NCI-H2029 (cell line): ENCODE results near the gene C4orf50.
"Not testable (repeated sequence)": the region's sequence is repeated elsewhere in the genome, so short reads cannot be mapped to it uniquely, and the experiment has no call there.

Experiments used
- DNase-seq: peaks from one replicate; lab custom pipeline; 2025; lab: John Stamatoyannopoulos, UW

Gene C4orf50

DNA sequence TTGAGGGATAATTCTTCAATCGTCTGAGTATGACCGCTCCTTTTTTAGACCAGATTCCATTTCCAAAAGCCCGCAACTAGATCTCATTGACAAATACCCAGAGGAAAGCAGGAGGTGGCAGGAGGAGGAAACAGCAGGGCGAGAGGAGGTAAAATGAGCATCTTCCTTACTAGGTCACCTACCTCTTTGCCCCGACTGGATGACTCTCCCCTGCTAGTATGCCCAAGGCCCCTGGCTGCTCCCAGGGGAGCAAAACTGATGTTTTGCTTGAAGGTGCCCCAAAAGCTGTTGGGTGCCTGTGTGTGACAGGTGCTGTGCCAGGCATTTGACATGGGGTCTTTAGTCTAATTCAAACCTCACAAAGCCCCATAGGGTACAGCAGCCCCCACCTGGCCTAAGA is 48.9 kb downstream of the C4orf50 start:
- no peak for DNase-seq

DNA sequence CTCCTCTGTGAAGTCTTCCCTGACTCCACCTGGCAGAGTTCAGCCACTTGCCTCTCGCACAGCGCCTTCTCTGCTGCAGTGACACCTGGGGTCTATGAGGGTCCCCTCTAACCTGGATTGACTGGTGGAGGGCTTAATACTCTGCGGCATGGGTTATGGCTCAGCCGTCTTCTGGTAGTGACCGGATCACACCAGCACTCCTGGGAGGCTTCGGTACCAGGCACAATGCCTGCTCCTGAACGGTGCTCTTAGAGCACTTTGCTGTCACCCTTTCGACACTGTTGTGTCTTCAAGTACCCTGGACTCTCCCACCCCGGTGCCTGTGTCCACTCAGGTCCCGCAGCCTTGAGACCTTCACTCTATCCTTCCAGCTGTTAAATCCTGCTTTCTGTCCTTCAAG is 50.0 kb downstream of the C4orf50 start:
- DNase-seq: no peak

DNA sequence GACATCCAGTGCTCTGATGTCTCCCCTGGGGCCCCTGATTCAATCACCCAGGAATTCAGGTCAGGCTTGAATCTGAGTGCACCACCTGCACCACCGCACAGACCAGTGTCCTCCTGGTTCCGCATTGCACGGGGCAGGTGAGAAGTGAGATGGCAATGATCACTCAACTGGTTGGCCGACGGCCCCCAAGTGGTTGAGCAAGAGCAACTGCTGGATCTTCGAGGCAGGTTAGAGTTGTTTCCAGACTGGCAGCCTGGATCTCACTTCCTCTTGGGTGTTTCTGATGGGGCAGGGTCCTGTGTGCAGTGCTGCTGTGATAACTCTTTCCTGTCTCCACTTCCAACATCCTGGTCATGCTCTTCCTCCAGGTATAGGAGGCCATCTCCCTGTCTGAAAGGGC is 50.4 kb downstream of the C4orf50 start:
- no peak for DNase-seq

DNA sequence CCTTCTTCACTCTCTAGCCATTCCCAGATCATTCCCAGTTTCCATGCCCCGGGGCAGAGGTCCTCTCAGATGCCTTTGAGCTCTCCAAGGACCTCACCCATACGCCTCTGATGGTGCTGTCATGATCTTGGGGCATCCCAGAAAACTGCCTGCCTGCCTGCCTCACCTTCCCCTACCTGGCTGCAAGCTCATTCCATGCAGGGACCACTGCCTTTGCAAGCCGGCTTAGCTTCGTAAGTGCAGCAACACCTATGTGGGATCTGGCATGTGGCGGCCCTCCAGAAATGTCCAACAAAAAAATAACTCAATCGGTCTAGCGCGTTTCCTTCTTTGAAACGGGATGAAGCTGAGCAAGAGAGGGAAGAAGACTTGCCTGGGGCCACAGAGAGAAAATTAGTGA is 53.0 kb downstream of the C4orf50 start:
- no peak for DNase-seq

DNA sequence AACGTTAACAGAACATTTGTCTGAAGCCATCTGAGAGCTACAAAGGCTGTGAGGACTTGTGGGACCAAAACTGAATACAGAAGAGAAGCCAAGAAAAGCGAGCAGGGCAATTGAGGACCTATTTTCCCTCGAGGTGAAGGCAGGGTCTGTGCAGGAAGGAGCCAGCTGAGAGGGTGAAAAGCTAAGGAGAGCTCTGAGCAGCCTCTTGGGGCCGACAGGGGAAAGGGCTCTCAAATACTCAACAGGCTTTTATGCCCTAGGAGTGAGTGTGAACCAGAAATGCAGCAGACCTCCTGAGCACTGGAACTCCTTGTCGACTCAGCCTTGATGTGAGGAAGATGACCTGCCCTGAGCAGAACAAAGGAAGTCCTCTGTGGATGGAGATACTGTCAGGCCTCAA is 54.2 kb downstream of the C4orf50 start:
- DNase-seq: no peak

DNA sequence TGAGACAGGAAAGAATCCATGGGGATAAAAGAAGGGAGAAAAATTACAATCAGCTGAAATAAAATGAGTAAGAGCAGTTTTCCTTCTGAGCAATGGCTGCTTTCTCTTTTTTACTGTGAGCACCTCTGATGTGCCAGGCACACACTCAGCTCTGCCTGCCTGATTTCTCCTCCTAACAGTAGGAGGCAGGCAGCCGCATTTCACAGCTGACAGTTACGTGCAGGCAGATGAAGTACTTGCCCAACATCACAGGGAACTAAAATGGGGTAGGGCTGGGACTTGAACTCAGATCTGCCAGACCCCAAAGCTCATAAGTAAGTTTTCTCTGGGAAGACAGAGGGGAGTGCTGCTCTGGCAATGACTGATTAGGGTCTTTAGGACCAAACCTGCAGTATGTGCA is 54.6 kb downstream of the C4orf50 start:
- DNase-seq: no peak

DNA sequence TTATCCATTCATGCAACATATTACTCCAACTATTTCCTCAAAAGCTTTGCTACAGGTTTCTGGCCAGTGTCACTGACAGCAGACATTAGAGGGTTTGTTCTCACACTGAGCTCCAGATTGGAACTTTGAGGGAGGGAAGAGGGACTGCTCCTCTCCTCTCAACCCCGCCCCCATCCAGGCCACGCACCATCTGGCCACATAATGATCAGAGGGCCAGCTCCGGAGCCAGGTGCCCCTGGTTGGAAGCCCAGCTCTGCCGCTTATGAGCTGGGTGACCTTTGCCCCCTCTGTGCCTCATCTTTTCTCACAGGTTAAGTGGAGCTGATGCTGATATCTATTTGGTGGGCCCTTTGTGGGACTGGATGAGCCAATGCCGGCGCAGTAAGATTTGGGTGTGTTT is 55.8 kb downstream of the C4orf50 start:
- no peak for DNase-seq

DNA sequence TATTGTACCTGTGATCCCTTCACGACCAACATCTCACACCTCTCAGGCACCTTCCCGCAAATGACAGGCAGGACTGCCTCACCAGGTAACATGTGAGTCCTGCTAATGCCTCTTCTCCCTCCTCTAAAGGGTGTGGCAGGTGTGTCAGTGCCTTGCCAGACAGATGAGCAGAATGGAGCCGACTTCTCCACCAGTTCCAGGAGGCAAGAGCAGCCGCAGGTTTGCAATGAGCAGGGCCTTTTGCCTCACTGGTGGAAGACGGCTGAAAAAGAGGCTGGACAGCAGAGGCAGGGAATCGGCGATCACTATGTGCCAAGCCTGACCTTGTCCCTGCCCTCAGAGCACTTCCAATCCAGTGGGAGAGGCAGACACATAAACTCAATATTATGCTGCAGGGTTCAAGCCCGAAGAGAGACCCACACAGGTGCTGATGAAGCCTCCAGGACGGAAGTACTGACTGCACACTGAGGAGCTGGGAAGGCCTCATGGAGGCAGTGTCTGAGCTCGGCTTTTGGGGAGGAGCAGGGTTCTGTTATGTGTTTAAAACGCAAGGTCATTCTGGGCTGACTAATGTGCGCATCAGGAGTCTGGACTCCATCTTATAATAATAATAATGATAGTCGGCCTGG is 57.9 kb downstream of the C4orf50 start:
- DNase-seq: no peak

DNA sequence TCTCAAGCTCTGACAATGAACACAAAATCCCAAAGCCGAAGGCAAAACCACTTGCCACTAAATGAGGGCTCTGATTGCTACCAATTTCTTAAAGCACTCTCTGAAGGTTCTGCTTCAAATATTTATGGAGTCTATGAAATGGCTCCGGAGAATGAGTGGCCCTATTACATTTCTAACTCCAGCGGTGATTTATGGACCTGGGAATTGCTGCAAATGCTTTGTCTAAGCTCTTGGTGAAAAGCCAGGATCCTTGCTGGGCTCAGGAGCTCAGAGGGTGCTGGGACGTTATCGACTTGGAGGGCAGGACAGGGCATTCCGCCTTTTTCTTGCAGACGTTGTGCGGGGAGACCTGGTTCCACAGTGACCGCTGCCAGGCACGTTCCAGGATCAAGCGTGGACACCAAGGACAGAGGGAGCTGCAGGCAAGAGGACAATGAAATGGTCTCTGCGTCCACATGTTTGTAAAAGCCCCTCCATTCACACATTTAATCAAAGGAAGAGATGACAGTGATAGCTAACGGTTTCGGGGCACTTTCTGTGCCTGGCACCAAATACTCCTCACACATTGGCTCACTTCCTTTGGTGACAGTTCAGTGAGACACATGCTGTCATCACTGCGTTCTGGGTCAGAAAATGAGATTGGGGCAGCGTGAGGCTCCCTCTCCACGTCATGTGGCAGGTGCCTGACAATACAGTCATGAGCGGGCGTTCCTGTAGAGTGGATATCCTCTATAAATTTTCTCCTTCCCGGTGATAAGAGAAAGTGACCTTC is 58.8 kb downstream of the C4orf50 start:
- no peak for DNase-seq

DNA sequence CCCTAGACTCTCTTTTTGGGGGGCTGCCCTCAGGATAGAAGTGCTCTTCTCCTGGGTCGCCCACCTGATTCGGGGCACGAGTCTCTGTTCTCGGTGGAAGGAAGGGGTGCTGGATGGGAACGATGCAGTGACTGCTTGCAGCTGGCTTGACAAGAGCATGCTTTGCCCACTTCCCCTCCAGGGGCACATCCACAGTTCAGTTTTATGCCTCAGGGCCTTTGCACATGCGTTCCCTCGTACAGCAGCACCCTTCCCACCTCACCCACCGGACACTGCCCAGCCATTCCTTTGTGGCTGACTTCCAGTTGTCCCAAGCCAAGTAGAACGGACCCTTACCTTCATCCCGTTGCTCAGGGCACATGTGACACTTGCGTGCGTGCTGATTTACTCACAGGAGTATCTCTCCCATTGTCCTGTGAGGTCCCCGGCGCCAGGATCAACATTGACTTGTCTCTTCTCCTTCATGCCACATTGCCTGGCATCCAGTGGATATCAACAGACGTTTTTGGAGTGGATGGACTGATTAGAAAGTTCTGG is 60.0 kb downstream of the C4orf50 start:
- no peak for DNase-seq

DNA sequence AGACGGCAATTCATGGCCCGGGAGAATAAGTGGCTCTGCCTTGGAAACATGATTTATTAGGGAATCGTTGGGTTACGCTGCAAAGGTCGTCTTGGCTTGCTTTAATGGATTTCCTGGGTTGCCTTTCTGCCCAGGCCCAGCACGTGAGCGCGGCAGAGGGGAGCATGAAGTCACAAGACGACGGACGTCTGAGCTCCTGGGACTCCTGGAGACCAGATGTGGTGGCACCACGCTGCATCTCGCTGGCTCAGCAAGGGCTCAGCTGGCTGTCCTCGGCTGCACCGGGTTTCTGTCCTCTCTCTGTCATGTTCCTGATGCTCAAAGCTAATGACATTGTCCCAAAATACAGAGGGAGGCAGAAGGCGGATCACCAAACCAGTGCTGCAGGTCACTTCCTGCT is 61.2 kb downstream of the C4orf50 start:
- no peak for DNase-seq

DNA sequence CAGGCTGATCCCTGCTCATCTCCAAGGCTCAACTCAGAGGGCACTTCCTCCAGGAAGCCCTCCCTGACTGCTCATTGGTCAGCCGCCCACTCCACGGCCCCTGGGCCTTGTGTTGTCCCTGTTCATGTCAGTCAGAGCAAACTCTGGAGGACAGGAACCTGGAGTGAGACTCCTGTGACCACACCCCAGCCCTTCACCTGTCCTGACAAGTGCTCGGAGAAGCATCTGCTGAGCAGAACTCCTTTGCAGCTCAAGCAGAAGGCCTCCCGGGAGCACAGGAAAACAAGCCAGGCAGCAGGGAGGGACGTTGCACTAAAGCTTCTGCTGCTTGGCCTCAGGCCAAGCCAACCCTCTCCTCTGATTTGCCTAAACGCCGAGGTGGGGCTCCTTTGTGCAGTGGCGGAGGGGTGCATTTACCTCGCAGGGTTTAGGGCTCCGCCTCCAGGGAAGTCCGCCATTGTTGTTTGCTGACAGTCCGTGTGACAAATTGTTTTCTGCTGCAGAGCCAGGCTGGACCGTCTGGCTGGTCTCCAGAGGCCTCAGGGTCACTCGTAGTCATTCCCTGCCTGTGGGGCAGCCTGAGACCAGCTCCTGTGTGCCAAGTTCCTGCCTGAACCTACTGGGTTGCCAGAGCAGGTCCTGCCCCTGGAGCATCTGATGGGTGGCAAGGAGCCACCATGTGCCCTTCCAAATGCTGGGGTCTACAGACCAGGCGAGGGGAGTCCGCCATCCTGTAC is 61.8 kb downstream of the C4orf50 start:
- peak; percentile 82 for DNase-seq

DNA sequence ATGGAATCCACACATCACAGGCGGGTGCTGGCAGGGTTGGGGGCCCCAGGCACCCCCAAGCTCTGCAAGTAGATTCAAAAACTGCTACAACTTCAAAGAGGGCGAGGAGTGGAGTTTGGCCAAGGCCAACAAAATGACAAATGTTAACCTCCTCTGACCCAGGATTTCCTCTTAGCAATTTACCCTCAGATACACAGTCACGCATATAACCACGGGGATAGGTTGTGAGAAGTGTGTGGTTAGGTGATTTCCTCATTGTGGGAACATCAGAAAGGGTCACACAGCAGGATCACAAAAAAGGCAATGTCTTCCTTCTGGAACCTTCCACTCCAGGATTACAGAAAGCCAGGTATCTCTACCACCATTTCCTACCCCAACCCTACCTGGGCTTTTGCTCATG is 62.4 kb downstream of the C4orf50 start:
- no peak for DNase-seq

DNA sequence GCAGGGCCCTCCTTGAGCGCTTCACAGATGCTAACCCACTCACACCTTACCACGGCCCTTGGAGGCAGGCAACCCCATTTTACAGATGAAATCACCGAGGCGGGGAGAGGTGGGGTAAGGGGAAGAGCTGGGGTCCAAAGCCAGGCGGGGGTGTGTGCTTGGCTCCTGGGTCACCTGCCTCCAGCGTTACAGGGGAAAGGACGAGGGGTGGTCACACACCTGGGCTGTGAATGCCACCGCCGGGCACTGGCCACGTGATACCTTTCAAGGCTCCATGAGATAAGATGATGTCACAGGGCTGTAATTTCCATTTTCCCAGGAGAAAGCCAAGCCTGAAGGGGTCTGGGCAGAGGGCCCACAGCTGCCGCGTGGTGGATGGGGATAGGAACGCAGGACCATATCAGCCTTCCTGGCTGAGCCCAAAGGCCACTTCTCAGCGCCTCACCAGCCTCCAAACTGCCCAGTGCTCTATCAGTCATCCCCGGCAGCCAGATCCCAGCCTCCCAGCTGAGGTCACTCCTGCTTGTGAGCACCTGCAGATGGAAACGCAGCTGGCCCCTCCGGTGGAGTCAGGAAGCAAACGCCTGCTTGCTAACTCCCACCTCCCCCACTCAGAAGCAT is 62.9 kb downstream of the C4orf50 start:
- peak; percentile 95 for DNase-seq

DNA sequence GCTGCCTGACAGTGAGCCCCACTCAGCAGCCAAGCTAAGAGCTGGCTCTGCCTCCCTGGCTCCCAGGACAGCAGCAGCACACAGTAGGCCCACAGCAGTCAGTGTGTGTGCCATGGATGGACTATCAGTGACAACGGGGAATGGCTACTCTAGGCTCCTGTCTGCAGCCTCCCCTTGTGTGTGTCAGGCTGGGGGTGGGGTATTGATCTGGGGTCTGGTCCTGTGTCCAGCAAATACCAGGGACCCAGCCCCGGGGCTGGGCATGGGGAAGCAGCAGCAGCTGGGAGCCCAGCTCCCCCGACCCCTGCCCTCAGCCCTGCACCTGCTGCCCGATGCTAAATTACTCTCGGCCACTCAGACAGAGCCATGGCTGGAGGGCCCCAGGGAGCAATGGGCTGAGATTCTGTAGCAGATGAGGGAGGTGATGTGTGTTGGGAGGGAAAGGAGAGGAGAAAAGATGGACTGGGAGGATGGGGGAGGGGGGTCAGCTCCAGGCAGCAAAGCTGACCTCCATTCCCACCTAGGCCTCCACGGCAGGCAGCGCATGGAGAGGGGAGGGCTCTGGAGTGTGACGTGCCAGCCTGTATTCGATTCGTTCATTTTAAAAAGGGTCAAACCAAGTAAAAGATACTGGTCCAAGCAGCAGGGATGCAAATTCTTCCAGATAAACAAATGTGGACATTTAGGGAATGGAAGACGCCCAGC is 64.0 kb downstream of the C4orf50 start:
- DNase-seq: no peak

DNA sequence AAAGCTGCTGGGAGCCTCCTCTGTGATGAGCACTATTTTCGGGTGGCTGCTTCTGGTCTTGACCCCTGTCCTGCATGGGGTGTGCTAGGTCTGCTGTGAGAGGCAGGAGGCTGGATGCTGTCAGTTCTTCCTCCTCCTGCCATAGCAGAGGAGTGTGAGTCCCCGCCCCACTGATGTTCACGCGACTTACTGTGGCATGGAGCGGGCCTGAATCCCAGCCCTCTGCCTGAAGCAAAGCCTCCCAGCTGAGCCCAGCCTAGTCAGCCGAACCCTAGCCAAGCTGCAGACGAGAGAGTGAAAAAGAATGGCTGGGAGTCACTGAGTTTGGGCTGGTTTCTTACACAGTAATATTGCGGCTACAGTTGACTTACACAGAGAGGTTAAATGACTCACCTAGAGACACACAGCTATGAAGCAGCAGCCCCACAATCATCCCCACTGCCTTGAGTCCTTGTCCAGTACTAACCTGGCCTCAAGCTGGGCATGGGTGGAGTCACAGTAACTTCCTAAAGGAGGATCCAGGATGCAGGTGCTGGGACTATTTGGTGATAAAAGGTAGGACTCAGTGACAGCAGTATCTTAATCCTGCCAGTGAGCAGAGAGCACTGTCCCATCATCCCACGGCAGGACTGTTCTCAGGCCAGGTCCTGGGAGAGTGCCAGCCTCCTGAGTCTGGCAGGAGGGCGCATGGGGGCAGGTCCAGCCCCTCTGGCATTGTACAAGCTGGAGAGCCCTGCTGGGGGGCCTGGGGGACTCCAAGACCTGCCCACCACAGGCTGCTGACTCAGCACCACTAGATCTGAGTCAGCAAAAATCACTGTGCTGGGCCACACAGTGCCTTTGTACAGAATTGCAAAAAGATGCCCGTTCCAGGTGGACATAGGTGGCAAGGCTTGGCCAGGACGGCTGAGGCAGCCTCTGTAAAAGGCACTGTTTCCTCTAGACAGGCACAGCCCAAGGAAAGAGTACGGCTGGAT is 65.0 kb downstream of the C4orf50 start:
- DNase-seq: no peak

DNA sequence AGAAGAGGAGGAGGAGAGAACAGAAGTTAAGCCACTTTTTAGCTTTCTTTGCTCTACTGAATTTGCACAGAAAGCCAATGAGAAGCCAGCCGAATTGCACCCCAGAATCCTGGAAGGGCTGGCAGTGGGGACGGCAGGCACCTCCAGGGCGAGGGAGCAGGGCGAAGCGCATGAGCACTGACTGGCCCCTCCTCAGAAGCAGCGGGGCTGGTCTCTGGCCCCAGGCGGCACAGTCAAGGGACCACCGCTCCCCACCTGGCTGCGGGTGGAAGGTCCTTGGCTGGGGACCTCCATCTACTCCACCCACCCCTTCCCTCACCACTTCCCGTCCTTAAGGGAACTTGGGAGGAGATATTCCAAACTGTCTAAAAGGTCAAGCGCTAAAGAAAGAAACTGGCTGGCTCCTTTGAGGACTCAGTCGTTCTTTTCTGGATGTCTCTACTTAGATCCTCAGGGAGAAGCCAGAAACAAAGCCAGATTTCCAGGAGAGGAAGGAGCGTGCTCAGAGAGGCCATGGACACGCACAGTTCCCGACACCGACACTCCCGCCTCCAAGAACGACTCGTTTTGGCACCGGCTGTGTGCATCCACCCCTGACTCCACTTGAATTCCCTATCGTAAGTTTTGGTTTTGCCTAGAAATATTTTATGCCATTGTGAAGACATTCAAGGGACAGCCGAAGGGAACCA is 65.8 kb downstream of the C4orf50 start:
- DNase-seq: no peak

DNA sequence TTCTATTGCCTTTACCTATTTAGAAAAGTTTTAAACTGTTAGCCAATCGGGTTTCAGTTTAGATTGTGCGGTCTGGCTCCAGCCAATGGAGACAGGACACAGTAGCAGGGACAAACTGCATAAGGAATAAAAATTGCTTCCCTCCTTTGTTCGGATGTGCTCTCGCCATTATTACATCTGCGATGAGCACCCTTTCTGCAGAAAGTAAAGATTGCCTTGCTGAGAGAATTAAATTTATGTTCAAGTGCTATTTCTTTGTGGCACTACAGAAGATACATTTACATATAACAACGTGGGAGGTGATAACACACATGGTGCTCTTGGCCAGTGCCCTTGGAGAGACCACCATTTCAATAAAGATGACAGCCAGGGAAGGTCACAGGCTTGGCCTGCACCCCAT is 71.6 kb downstream of the C4orf50 start:
- DNase-seq: not testable (repeated sequence)

DNA sequence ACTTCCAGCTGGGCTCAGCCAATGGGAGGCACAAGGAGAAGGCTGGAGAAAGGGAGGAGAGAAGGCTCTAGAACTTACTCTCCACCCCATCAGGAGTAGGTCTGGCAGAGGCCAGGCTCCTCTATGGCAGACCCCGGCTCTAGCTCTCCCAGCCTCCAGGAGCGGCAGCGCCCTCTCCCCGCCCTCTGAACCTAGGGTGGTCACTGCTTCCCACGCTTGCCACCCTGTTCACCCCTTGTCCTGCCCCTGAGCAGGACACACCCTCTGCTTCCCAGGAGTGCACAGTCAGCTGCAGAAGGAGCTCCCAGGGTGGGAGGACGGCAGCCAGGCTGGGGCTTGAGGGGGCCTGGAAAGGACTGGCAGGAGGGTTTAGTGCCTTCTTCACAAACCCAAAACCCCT is 72.3 kb downstream of the C4orf50 start:
- no peak for DNase-seq

DNA sequence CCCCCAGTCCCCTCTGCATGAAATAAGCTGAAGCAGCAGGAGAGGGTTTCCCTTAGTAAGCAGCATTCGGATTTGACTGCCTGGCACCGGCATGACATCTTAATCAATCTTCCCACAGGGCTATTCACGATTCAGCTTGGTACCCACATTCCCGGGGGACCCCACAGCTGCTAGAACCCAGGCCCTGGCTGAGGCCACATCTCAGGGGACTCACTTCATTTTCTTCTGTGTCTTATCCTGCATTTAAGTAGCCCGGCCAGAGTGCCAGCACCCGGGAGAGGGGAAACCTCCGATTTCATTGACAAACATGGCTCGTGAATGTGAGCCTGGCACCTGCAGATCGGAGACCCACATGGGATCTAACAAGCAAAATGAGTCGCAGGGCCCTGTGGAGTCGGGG is 73.1 kb downstream of the C4orf50 start:
- no peak for DNase-seq
